HEK293 (cell line): Measurements from ENCODE around the gene LMO2.
A peak's percentile ranks its signal among the peaks of the same experiment; 100 is the strongest.
"Not testable (repeated sequence)": the region's sequence is repeated elsewhere in the genome, so short reads cannot be mapped to it uniquely, and the experiment has no call there.

Source experiments
- CTCF ChIA-PET: fragments of 350-600 bp; formaldehyde crosslinking; extraction: SDS; loops from one replicate; lab custom pipeline; 2021; ENCODE audit warnings: antibody characterized with exemption; lab: Yijun Ruan, JAX
- POLR2A ChIA-PET: fragments of 300-600 bp; formaldehyde crosslinking; extraction: SDS; loops from one replicate; lab custom pipeline; 2020; ENCODE audit warnings: antibody characterized with exemption, inconsistent platforms; lab: Yijun Ruan, JAX
- H3K27ac ChIP-seq: fragments of 200-500 bp; sonication (Bioruptor generic); 2 replicates; pipeline ENCODE4 v1.5.1; 2014; ENCODE audit warnings: low read depth, low read length, control low read depth, inconsistent platforms; ENCODE audit errors: extremely low read depth
- H3K36me3 ChIP-seq, 2 experiments: fragments of 200-500 bp in 1 of 2; sonication (Bioruptor generic) in 1 of 2; 1 replicate in 1 of 2; 2 replicates in 1 of 2; pipeline ENCODE4 v1.5.1; 2014 to 2017; ENCODE audit warnings: inconsistent platforms in 2 of 2, low read length in 2 of 2; ENCODE audit not compliant: control insufficient read depth in 2 of 2, insufficient read depth in 1 of 2
- H3K4me1 ChIP-seq: fragments of 200-500 bp; sonication (Bioruptor generic); 2 replicates; pipeline ENCODE4 v1.5.1; 2014; ENCODE audit warnings: mild to moderate bottlenecking, low read length, inconsistent platforms; ENCODE audit not compliant: control insufficient read depth, insufficient read depth
- H3K4me3 ChIP-seq: 2 replicates; pipeline ENCODE4 v1.5.1; 2011; ENCODE audit warnings: low read depth, mild to moderate bottlenecking, control low read depth, low read length, moderate library complexity
- H3K9me3 ChIP-seq: fragments of 200-500 bp; sonication (Bioruptor generic); 2 replicates; pipeline ENCODE4 v1.5.1; 2014; ENCODE audit warnings: low read depth, low read length, inconsistent platforms; ENCODE audit not compliant: control insufficient read depth, insufficient read depth
- EGR2 ChIP-seq: fragments of 450-650 bp; formaldehyde crosslinking; IDR thresholded peaks from 2 replicates; pipeline ENCODE4 v1.5.1; 2016; ENCODE audit warnings: low read depth, missing biosample characterization, missing genetic modification characterization
- GFI1B ChIP-seq: fragments of 450-650 bp; formaldehyde crosslinking; IDR thresholded peaks from 2 replicates; pipeline ENCODE4 v1.5.1; 2016; ENCODE audit warnings: missing biosample characterization, missing genetic modification characterization
- KLF1 ChIP-seq: fragments of 450-650 bp; formaldehyde crosslinking; IDR thresholded peaks from 2 replicates; pipeline ENCODE4 v1.5.1; 2016; ENCODE audit warnings: missing biosample characterization, missing genetic modification characterization
- PATZ1 ChIP-seq: fragments of 450-650 bp; formaldehyde crosslinking; IDR thresholded peaks from 2 replicates; pipeline ENCODE4 v1.5.1; 2016; ENCODE audit warnings: missing biosample characterization, missing genetic modification characterization
- PRDM10 ChIP-seq: fragments of 450-650 bp; formaldehyde crosslinking; IDR thresholded peaks from 2 replicates; pipeline ENCODE4 v1.5.1; 2016; ENCODE audit warnings: missing biosample characterization, missing genetic modification characterization
- ZFP37 ChIP-seq: fragments of 450-650 bp; formaldehyde crosslinking; IDR thresholded peaks from 2 replicates; pipeline ENCODE4 v1.5.1; 2016; ENCODE audit warnings: missing biosample characterization, missing genetic modification characterization
- ZFP41 ChIP-seq: fragments of 450-650 bp; formaldehyde crosslinking; IDR thresholded peaks from 2 replicates; pipeline ENCODE4 v1.5.1; 2016; ENCODE audit warnings: missing biosample characterization, missing genetic modification characterization, borderline replicate concordance
- ZNF16 ChIP-seq: fragments of 450-650 bp; formaldehyde crosslinking; IDR thresholded peaks from 2 replicates; pipeline ENCODE4 v1.5.1; 2016; ENCODE audit warnings: low read depth, missing biosample characterization, missing genetic modification characterization
- ZNF510 ChIP-seq: fragments of 450-650 bp; formaldehyde crosslinking; IDR thresholded peaks from 2 replicates; pipeline ENCODE4 v1.5.1; 2018; ENCODE audit warnings: mild to moderate bottlenecking, missing genetic modification characterization, missing biosample characterization; ENCODE audit not compliant: insufficient replicate concordance
- ZNF692 ChIP-seq: fragments of 450-650 bp; formaldehyde crosslinking; IDR thresholded peaks from 2 replicates; pipeline ENCODE4 v1.5.1; 2016; ENCODE audit warnings: missing biosample characterization, missing genetic modification characterization

The LMO2 gene

GRCh38 chr11:33827206-33827605, 64.7 kb downstream of the LMO2 start (continued):
- no peak for TF ChIP-seq ZNF510
- no peak for TF ChIP-seq KLF1 (tag by site-specific recombination)
- no peak for TF ChIP-seq ZNF692
- TF ChIP-seq ZNF16 (tag by site-specific recombination), result no peak
- TF ChIP-seq GFI1B (tag by site-specific recombination), result no peak
- no peak for TF ChIP-seq PATZ1
- TF ChIP-seq ZFP41 (tag by site-specific recombination), result no peak
- no peak for TF ChIP-seq ZFP37 (tag by site-specific recombination)

- Histone ChIP-seq H3K27ac (no peak overlapping the region), H3K9me3 (no peaks in the 10 kb centered on the region), H3K4me3 (no peak overlapping the region), H3K4me1 (no peaks in the 10 kb centered on the region), H3K36me3 (no peaks in the 10 kb centered on the region)
- POLR2A ChIA-PET, result no interaction called here
- peak; percentile 22; the same call in 1 of the 2 replicates for TF ChIP-seq EGR2 (tag by site-specific recombination)
- no peak for TF ChIP-seq PRDM10 (tag by site-specific recombination)
- CTCF ChIA-PET, result interaction anchor here (0.7 to 12.3 kb wide), 5 partner anchors 9 to 162 kb away, joined by 3 to 269 read pairs (median 6); no protein-coding TSS in a partner anchor
Measured at GRCh38 chr11:33825854-33826560, 65.9 kb downstream of the LMO2 start.

- CTCF ChIA-PET, result interaction anchor here (0.6 to 3.1 kb wide), 3 partner anchors 10 to 165 kb away, joined by 4 to 17 read pairs (median 5); no protein-coding TSS in a partner anchor
- H3K9me3 ChIP-seq, H3K27ac ChIP-seq, POLR2A ChIA-PET, H3K4me1 ChIP-seq, H3K4me3 ChIP-seq, H3K36me3 ChIP-seq: not testable (repeated sequence)
Measured at GRCh38 chr11:33822981-33823380, 68.9 kb downstream of the LMO2 start.
